Panc1 (cell line): Measurements from ENCODE around the gene RSL24D1. TPM values are rescaled to one million over a fixed set of nuclear protein-coding genes. Genes with fewer than 3 reads are reported as not detected.

Source experiments
- ATAC-seq: fragments of 200-7000 bp; cut with Tn5 transposase; 2 replicates; pipeline ENCODE4 v1.9.1; 2020; ENCODE audit warnings: mild to moderate bottlenecking, moderate library complexity
- BruUV-seq: library from RNA; stranded (reverse); fragments of 400-500 nt; replicated peaks from 2 replicates; lab custom pipeline; 2021; lab: Mats Ljungman, UMichigan
- CTCF ChIA-PET: fragments of 300-600 bp; sonication (Branson Sonifier 250); formaldehyde crosslinking; loops from one replicate; lab custom pipeline; 2022; ENCODE audit warnings: antibody characterized with exemption; lab: Charles Lee
- POLR2A ChIA-PET: fragments of 300-600 bp; sonication (Branson Sonifier 250); formaldehyde crosslinking; loops from one replicate; lab custom pipeline; 2022; ENCODE audit warnings: antibody characterized with exemption; lab: Charles Lee
- DNase-seq: peaks from one replicate; pipeline ENCODE4 v3.0.0-alpha.2; 2010; ENCODE audit warnings: low read depth, low spot score
- H3K27ac ChIP-seq: 2 replicates; pipeline ENCODE4 v1.5.1; 2011; ENCODE audit warnings: mild to moderate bottlenecking, low read length, inconsistent platforms
- H3K27me3 ChIP-seq: fragments of 200-500 bp; sonication (Bioruptor generic); 2 replicates; pipeline ENCODE4 v1.6.0; 2014; ENCODE audit warnings: low read length, inconsistent platforms; ENCODE audit not compliant: control insufficient read depth, insufficient read depth
- H3K36me3 ChIP-seq: fragments of 200-500 bp; sonication (Bioruptor generic); 2 replicates; pipeline ENCODE4 v1.5.1; 2014; ENCODE audit warnings: inconsistent platforms, mild to moderate bottlenecking, low read length, moderate library complexity; ENCODE audit not compliant: control insufficient read depth, insufficient read depth
- H3K4me1 ChIP-seq: 2 replicates; pipeline ENCODE4 v1.5.1; 2011; ENCODE audit warnings: inconsistent platforms, mild to moderate bottlenecking, low read length, moderate library complexity; ENCODE audit not compliant: control insufficient read depth, insufficient read depth
- H3K4me3 ChIP-seq, 2 experiments: 2 replicates each; pipeline ENCODE4 v1.5.1; 2011 to 2012; ENCODE audit warnings: low read depth in 2 of 2, low read length in 2 of 2, mild to moderate bottlenecking in 2 of 2, inconsistent platforms in 1 of 2, moderate library complexity in 1 of 2
- H3K9me3 ChIP-seq: fragments of 200-500 bp; sonication (Bioruptor generic); 2 replicates; pipeline ENCODE4 v1.5.1; 2014; ENCODE audit warnings: low read depth, mild to moderate bottlenecking, inconsistent platforms, low read length, moderate library complexity; ENCODE audit not compliant: control insufficient read depth, insufficient read depth
- CTCF ChIP-seq: fragments of 450-650 bp; IDR thresholded peaks from 2 replicates; pipeline ENCODE4 v1.5.1; 2017; ENCODE audit warnings: mild to moderate bottlenecking
- POLR2AphosphoS5 ChIP-seq: IDR thresholded peaks from 2 replicates; pipeline ENCODE4 v1.6.1; 2012; ENCODE audit warnings: mild to moderate bottlenecking, low read depth, low read length, moderate library complexity
- REST ChIP-seq, 2 experiments: IDR thresholded peaks; 2 replicates each; pipeline ENCODE4 v1.6.1; 2011 to 2012; ENCODE audit warnings: low read depth in 2 of 2, control low read depth in 1 of 2, low read length in 1 of 2, mild to moderate bottlenecking in 1 of 2, moderate library complexity in 1 of 2; ENCODE audit not compliant: insufficient read depth in 1 of 2
- SIN3A ChIP-seq: IDR thresholded peaks from 2 replicates; pipeline ENCODE4 v1.6.1; 2012; ENCODE audit warnings: low read depth, mild to moderate bottlenecking, low read length, moderate library complexity, borderline replicate concordance; ENCODE audit not compliant: insufficient read depth
- TCF7L2 ChIP-seq: IDR thresholded peaks from 2 replicates; pipeline ENCODE4 v1.6.1; 2011; ENCODE audit warnings: mild to moderate bottlenecking, low read depth, low read length, inconsistent platforms
- in situ Hi-C: cut with HindIII; loops from 2 replicates; pipeline ENCODE4 v1.10.0; 2016; ENCODE audit warnings: low sequenced_read_pairs, low pct_unique_long_range_greater_than_20kb
- intact Hi-C: fragments of 100-400 bp; cut with micrococcal nuclease; formaldehyde crosslinking; loops from one replicate; pipeline ENCODE4 v1.10.0; 2022; ENCODE audit not compliant: unreplicated experiment
- total RNA-seq: library from RNA; stranded (reverse); gene quantifications from one replicate; pipeline ENCODE4 v1.2.1, GENCODE V29; 2021; ENCODE audit not compliant: unreplicated experiment

RSL24D1 gene
- total RNA-seq, 1 experiment from 2014 or later: 59.8 TPM

DNA sequence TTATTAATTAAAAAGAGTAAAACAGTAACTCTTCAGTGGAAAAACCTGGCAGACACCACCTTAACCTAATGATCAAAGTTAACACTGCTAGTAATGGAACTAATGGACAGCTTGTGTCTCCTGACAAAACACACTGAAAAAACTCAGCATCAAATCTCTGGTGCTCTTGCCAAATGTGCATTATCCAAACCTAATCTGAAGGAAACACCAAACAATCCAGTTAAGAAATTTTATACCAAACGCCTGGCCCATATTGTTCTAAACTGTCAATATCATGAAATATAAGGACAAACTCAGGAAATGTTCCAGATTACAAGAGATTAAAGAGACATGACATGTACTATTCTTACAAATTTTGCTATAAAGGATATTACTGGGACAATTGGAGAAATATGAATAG, 10.4 kb downstream of the RSL24D1 start:
- no TSS peak for BruUV-seq
- DNase-seq (no peak), ATAC-seq (no peak)
- Histone ChIP-seq H3K27ac (no peak overlapping the region), H3K27me3 (no peaks in the 10 kb centered on the region), H3K36me3 (peaks cover 66% of the 10 kb centered on the region), H3K9me3 (no peaks in the 10 kb centered on the region), H3K4me3 (no peak overlapping the region), H3K4me1 (0 out of 2 replicates have a peak, but pooled peaks cover 3% of the 10 kb centered on the region)
- TF ChIP-seq SIN3A: no peak
- no peak for TF ChIP-seq CTCF
- ChIA-PET CTCF (interaction anchor here (0.8 kb wide), 1 partner anchor 78 kb away, joined by 5 read pairs; no protein-coding TSS in a partner anchor), POLR2A (no interaction called here)
- intact Hi-C loops (no loop called here), in situ Hi-C loops (no loop called here)

DNA sequence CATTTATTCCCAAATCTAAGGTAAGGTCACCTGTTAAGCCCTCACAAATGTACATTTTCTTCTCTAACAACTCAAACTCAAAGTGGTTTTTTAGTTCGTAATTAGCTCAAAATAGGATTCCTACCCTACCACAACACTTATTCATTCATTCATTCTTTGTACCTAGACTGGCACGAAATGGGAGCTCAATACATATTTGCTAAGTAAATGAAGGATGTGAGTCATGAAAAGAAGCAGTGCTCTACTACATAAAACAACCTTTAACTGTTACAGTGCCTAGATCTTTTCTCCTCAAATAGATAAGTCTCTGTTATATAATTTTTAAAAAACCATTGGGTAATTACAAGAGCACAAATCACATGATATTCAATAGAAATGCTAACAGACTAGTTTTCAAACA, 13.1 kb downstream of the RSL24D1 start:
- no peak for ATAC-seq
- no peaks in the 10 kb centered on the region for H3K27me3 ChIP-seq
- no peaks in the 10 kb centered on the region for H3K9me3 ChIP-seq
- no peak overlapping the region for H3K4me3 ChIP-seq
- ChIA-PET CTCF (no interaction called here), POLR2A (no interaction called here)
- peaks cover 60% of the 10 kb centered on the region for H3K36me3 ChIP-seq
- in situ Hi-C loops: no loop called here
- BruUV-seq: no TSS peak
- H3K27ac ChIP-seq: no peak overlapping the region
- 0 out of 2 replicates have a peak, but pooled peaks cover 3% of the 10 kb centered on the region for H3K4me1 ChIP-seq
- intact Hi-C loops: no loop called here
- TF ChIP-seq SIN3A (no peak), CTCF (no peak), TCF7L2 (no peak), POLR2AphosphoS5 (no peak), REST (IDR thresholded peaks at IDR 0.05; ENCODE audit: insufficient read depth in 1 of 2, low read depth in 2 of 2, low read length in 1 of 2) (no peak)
- DNase-seq: no peak
